SK-N-SH treated with all-trans-retinoic acid at 6 μM for 48 hours (cell line): ENCODE measurements around the gene TLR10.
"Not testable (repeated sequence)": the region's sequence is repeated elsewhere in the genome, so short reads cannot be mapped to it uniquely, and the experiment has no call there.

Experiments
- ATAC-seq: fragments of 200-7000 bp; cut with Tn5 transposase; 3 replicates; pipeline ENCODE4 v1.9.1; 2020; ENCODE audit warnings: mild to moderate bottlenecking, moderate library complexity
- ARNTL ChIP-seq: fragments of 450-650 bp; formaldehyde crosslinking; IDR thresholded peaks from 2 replicates; pipeline ENCODE4 v1.5.0; 2020; ENCODE audit warnings: low read depth, mild to moderate bottlenecking, moderate library complexity, borderline replicate concordance
- BACH2 ChIP-seq: fragments of 250-450 bp; sonication (Bioruptor Pico); IDR thresholded peaks from 2 replicates; pipeline ENCODE4 v1.9.0; 2021; ENCODE audit warnings: mild to moderate bottlenecking, borderline replicate concordance
- CSDC2 ChIP-seq: fragments of 250-450 bp; sonication (Bioruptor Pico); IDR thresholded peaks from 2 replicates; pipeline ENCODE4 v1.5.0; 2020; ENCODE audit warnings: mild to moderate bottlenecking, moderate library complexity
- ESRRG ChIP-seq: fragments of 250-450 bp; sonication (Bioruptor Pico); IDR thresholded peaks from 2 replicates; pipeline ENCODE4 v1.6.1; 2021; ENCODE audit warnings: mild to moderate bottlenecking
- GLIS3 ChIP-seq: fragments of 250-450 bp; sonication (Bioruptor Pico); IDR thresholded peaks from 2 replicates; pipeline ENCODE4 v1.5.0; 2020; ENCODE audit warnings: mild to moderate bottlenecking, moderate library complexity
- OSR1 ChIP-seq: fragments of 250-450 bp; sonication (Bioruptor Pico); IDR thresholded peaks from 2 replicates; pipeline ENCODE4 v1.8.0; 2022; ENCODE audit warnings: moderate library complexity, mild to moderate bottlenecking, inconsistent platforms
- PPARA ChIP-seq: fragments of 250-450 bp; sonication (Bioruptor Pico); IDR thresholded peaks from 2 replicates; pipeline ENCODE4 v1.5.0; 2020; ENCODE audit warnings: mild to moderate bottlenecking, borderline replicate concordance
- RARB ChIP-seq: fragments of 250-450 bp; sonication (Bioruptor Pico); IDR thresholded peaks from 2 replicates; pipeline ENCODE4 v1.8.0; 2021; ENCODE audit warnings: mild to moderate bottlenecking, moderate library complexity
- SNAI2 ChIP-seq: fragments of 250-450 bp; sonication (Bioruptor Pico); IDR thresholded peaks from 2 replicates; pipeline ENCODE4 v1.5.0; 2020; ENCODE audit warnings: mild to moderate bottlenecking, moderate library complexity
- TCF4 ChIP-seq: fragments of 250-450 bp; sonication (Bioruptor Pico); IDR thresholded peaks from 2 replicates; pipeline ENCODE4 v1.8.0; 2021; ENCODE audit warnings: mild to moderate bottlenecking, moderate library complexity, borderline replicate concordance
- ZC3H10 ChIP-seq: fragments of 250-450 bp; sonication (Bioruptor Pico); IDR thresholded peaks from 2 replicates; pipeline ENCODE4 v1.5.1; 2021; ENCODE audit warnings: mild to moderate bottlenecking, moderate library complexity
- ZNF70 ChIP-seq: fragments of 450-650 bp; formaldehyde crosslinking; IDR thresholded peaks from 2 replicates; pipeline ENCODE4 v1.5.0; 2020; ENCODE audit warnings: mild to moderate bottlenecking, moderate library complexity
- ZNF8 ChIP-seq: fragments of 450-650 bp; formaldehyde crosslinking; IDR thresholded peaks from 2 replicates; pipeline ENCODE4 v1.5.0; 2020; ENCODE audit warnings: mild to moderate bottlenecking, moderate library complexity
- TF ChIP-seq, protein P1 (sequence below): fragments of 250-450 bp; sonication (Bioruptor Pico); IDR thresholded peaks from 2 replicates; pipeline ENCODE4 v1.5.1; 2020; ENCODE audit warnings: low read depth, mild to moderate bottlenecking, moderate library complexity
- TF ChIP-seq, protein P2 (sequence below): fragments of 250-450 bp; sonication (Bioruptor Pico); IDR thresholded peaks from 2 replicates; pipeline ENCODE4 v1.8.0; 2020; ENCODE audit warnings: mild to moderate bottlenecking, moderate library complexity, borderline replicate concordance
- TF ChIP-seq, protein P3 (sequence below): fragments of 250-450 bp; sonication (Bioruptor Pico); IDR thresholded peaks from 2 replicates; pipeline ENCODE4 v1.5.1; 2021; ENCODE audit warnings: mild to moderate bottlenecking, moderate library complexity

The TLR10 gene

GRCh38 chr4:38819569-38819968, 36.8 kb upstream of the TLR10 start:
- no peak for TF ChIP-seq OSR1
- ATAC-seq = no peak

GRCh38 chr4:38818441-38818976, 35.7 kb upstream of the TLR10 start:
- no peak for ATAC-seq

GRCh38 chr4:38815885-38816782, 33.3 kb upstream of the TLR10 start:
- TF ChIP-seq PPARA (no peak), CSDC2 (CRISPR knock-in tag) (no peak)
- TF ChIP-seq, protein P1, sequence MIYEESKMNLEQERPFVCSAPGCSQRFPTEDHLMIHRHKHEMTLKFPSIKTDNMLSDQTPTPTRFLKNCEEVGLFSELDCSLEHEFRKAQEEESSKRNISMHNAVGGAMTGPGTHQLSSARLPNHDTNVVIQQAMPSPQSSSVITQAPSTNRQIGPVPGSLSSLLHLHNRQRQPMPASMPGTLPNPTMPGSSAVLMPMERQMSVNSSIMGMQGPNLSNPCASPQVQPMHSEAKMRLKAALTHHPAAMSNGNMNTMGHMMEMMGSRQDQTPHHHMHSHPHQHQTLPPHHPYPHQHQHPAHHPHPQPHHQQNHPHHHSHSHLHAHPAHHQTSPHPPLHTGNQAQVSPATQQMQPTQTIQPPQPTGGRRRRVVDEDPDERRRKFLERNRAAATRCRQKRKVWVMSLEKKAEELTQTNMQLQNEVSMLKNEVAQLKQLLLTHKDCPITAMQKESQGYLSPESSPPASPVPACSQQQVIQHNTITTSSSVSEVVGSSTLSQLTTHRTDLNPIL (CRISPR knock-in tag) = no peak
- no peak for ATAC-seq

More at GRCh38 chr4:38818441-38818976, 35.7 kb upstream of the TLR10 start:
- TF ChIP-seq SNAI2 (CRISPR knock-in tag) = no peak
- TF ChIP-seq GLIS3 = no peak
- no peak for TF ChIP-seq BACH2 (CRISPR knock-in tag)
- no peak for TF ChIP-seq PPARA
- TF ChIP-seq, protein P1 (CRISPR knock-in tag) = no peak
- TF ChIP-seq ZC3H10 (CRISPR knock-in tag) = no peak
- TF ChIP-seq, protein P2, sequence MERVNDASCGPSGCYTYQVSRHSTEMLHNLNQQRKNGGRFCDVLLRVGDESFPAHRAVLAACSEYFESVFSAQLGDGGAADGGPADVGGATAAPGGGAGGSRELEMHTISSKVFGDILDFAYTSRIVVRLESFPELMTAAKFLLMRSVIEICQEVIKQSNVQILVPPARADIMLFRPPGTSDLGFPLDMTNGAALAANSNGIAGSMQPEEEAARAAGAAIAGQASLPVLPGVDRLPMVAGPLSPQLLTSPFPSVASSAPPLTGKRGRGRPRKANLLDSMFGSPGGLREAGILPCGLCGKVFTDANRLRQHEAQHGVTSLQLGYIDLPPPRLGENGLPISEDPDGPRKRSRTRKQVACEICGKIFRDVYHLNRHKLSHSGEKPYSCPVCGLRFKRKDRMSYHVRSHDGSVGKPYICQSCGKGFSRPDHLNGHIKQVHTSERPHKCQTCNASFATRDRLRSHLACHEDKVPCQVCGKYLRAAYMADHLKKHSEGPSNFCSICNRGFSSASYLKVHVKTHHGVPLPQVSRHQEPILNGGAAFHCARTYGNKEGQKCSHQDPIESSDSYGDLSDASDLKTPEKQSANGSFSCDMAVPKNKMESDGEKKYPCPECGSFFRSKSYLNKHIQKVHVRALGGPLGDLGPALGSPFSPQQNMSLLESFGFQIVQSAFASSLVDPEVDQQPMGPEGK = no peak
- no peak for TF ChIP-seq ZNF8 (CRISPR knock-in tag)

- TF ChIP-seq, protein P1 (CRISPR knock-in tag) = no peak
- TF ChIP-seq GLIS3 = no peak
- TF ChIP-seq RARB (CRISPR knock-in tag) = no peak
- TF ChIP-seq, protein P2 = no peak
- TF ChIP-seq ZNF8 (CRISPR knock-in tag) = no peak
- no peak for TF ChIP-seq TCF4
- TF ChIP-seq ARNTL (CRISPR knock-in tag) = no peak
- TF ChIP-seq ZC3H10 (CRISPR knock-in tag) = no peak
- TF ChIP-seq OSR1 = no peak
- no peak for TF ChIP-seq SNAI2 (CRISPR knock-in tag)
- TF ChIP-seq, protein P3, sequence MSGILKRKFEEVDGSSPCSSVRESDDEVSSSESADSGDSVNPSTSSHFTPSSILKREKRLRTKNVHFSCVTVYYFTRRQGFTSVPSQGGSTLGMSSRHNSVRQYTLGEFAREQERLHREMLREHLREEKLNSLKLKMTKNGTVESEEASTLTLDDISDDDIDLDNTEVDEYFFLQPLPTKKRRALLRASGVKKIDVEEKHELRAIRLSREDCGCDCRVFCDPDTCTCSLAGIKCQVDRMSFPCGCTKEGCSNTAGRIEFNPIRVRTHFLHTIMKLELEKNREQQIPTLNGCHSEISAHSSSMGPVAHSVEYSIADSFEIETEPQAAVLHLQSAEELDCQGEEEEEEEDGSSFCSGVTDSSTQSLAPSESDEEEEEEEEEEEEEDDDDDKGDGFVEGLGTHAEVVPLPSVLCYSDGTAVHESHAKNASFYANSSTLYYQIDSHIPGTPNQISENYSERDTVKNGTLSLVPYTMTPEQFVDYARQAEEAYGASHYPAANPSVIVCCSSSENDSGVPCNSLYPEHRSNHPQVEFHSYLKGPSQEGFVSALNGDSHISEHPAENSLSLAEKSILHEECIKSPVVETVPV (CRISPR knock-in tag) = no peak
- no peak for TF ChIP-seq ESRRG (CRISPR knock-in tag)
- no peak for ATAC-seq
Measured at GRCh38 chr4:38814386-38814785, 31.6 kb upstream of the TLR10 start.

GRCh38 chr4:38811297-38811696, 28.5 kb upstream of the TLR10 start:
- TF ChIP-seq ZNF70 (CRISPR knock-in tag) (no peak), ZNF8 (CRISPR knock-in tag) (no peak), SNAI2 (CRISPR knock-in tag) (no peak), BACH2 (CRISPR knock-in tag) (no peak), PPARA (no peak)
- ATAC-seq = no peak

DNA sequence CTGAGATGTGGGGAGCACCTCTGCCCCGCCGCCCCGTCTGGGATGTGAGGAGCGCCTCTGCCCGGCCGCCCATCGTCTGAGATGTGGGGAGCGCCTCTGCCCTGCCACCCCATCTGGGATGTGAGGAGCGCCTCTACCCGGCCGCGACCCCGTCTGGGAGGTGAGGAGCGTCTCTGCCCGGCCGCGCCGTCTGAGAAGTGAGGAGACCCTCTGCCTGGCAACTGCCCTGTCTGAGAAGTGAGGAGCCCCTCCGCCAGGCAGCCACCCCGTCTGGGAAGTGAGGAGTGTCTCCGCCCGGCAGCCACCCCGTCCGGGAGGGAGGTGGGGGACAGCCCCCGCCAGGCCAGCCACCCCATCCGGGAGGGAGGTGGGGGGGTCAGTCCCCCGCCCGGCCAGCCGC, 24.7 kb upstream of the TLR10 start:
- ATAC-seq = not testable (repeated sequence)

DNA sequence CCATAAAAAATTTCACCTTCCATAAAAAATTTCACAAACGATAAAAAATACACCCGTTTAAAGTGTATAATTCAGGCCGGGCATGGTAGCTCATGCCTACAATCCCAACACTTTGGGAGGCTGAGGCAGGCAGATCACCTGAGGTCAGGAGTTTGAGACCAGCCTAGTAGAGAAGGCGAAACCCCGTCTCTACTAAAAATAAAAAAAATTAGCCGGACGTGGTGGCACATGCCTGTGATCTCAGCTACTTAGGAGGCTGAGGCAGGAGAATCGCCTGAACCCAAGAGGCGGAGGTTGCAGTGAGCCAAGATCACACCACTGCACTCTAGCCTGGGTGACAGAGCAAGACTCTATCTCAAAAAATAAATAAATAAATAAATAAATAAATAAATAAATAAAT, 23.5 kb upstream of the TLR10 start:
- ATAC-seq = not testable (repeated sequence)
